Anterior cingulate cortex (tissue), 58 donors: ENCODE results near the gene STK32B.
"Not testable (repeated sequence)": the region's sequence is repeated elsewhere in the genome, so short reads cannot be mapped to it uniquely, and the experiment has no call there.

ENCODE experiments used
- DNase-seq, 58 donors: peaks; one replicate each; lab custom pipeline; 2025; lab: John Stamatoyannopoulos, UW

STK32B gene

GRCh38 chr4:5066101-5066500 is 14.8 kb downstream of the STK32B start:
- DNase-seq, result no peak

GRCh38 chr4:5066968-5067367 is 15.7 kb downstream of the STK32B start:
- DNase-seq, result not testable (repeated sequence)

- no peak for DNase-seq
These were observed 16.6 kb downstream of the STK32B start for GRCh38 chr4:5067908-5068307.

GRCh38 chr4:5069901-5070300 is 18.6 kb downstream of the STK32B start:
- no peak for DNase-seq

GRCh38 chr4:5072948-5073347 is 21.7 kb downstream of the STK32B start:
- no peak for DNase-seq

- DNase-seq, result no peak
These were observed 26.7 kb downstream of the STK32B start for GRCh38 chr4:5078009-5078408.

GRCh38 chr4:5079581-5079980 is 28.3 kb downstream of the STK32B start:
- no peak for DNase-seq

- no peak for DNase-seq
These were observed 30.2 kb downstream of the STK32B start for GRCh38 chr4:5081441-5081999.

GRCh38 chr4:5082376-5082775 is 31.1 kb downstream of the STK32B start:
- no peak for DNase-seq

GRCh38 chr4:5084911-5085475 is 33.7 kb downstream of the STK32B start:
- no peak for DNase-seq

GRCh38 chr4:5086535-5086934 is 35.3 kb downstream of the STK32B start:
- DNase-seq, result no peak

GRCh38 chr4:5096261-5096660 is 45.0 kb downstream of the STK32B start:
- no peak for DNase-seq

- DNase-seq, result no peak
These were observed 46.9 kb downstream of the STK32B start for GRCh38 chr4:5098176-5098575.

- no peak for DNase-seq
These were observed 49.1 kb downstream of the STK32B start for GRCh38 chr4:5100336-5100735.

GRCh38 chr4:5100986-5101385 is 49.7 kb downstream of the STK32B start:
- DNase-seq, result no peak

- no peak for DNase-seq
These were observed 50.3 kb downstream of the STK32B start for GRCh38 chr4:5101571-5101970.

GRCh38 chr4:5110901-5111300 is 59.6 kb downstream of the STK32B start:
- DNase-seq, result no peak

- DNase-seq, result no peak
These were observed 61.2 kb downstream of the STK32B start for GRCh38 chr4:5112333-5113095.

GRCh38 chr4:5114950-5115349 is 63.7 kb downstream of the STK32B start:
- DNase-seq, result no peak

GRCh38 chr4:5118091-5118786 is 67.0 kb downstream of the STK32B start:
- no peak for DNase-seq
